DMS153 (cell line): ENCODE results near the gene LDLRAD4.
"Not testable (repeated sequence)": the region's sequence is repeated elsewhere in the genome, so short reads cannot be mapped to it uniquely, and the experiment has no call there.

Experiments used
- DNase-seq: peaks from one replicate; lab custom pipeline; 2025; lab: John Stamatoyannopoulos, UW

The LDLRAD4 gene

GRCh38 chr18:13638719-13639595 lies 420.4 kb downstream of the LDLRAD4 start:
- no peak for DNase-seq

DNA sequence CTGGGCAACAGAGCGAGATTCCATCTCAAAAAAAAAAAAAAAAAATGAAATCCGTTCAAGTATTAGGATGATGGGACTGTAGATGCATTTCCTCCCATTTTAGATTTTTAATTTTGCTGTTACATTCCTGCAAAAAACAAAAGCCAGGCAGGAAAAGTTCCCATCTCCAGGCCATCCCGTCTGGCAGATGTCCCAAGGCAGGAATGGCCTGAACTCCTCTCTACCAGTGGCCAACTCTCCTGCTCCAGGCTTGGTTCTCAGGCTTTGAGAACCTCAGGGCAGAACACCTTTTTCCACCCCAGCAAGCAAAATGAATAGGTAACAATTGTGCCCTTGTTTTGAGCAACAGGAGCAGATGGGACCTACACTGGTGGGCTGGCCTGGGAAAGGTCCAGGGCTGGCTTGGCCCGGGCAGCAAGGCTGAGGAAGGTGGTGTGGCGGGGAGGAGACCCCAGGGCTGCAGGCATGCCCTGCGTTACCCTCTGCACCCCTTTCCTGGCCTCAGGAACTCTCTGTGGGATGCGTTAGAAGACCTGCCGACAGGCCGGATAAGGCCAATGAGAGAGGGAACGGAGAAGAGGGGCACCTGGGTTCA lies 421.8 kb downstream of the LDLRAD4 start:
- no peak for DNase-seq

DNA sequence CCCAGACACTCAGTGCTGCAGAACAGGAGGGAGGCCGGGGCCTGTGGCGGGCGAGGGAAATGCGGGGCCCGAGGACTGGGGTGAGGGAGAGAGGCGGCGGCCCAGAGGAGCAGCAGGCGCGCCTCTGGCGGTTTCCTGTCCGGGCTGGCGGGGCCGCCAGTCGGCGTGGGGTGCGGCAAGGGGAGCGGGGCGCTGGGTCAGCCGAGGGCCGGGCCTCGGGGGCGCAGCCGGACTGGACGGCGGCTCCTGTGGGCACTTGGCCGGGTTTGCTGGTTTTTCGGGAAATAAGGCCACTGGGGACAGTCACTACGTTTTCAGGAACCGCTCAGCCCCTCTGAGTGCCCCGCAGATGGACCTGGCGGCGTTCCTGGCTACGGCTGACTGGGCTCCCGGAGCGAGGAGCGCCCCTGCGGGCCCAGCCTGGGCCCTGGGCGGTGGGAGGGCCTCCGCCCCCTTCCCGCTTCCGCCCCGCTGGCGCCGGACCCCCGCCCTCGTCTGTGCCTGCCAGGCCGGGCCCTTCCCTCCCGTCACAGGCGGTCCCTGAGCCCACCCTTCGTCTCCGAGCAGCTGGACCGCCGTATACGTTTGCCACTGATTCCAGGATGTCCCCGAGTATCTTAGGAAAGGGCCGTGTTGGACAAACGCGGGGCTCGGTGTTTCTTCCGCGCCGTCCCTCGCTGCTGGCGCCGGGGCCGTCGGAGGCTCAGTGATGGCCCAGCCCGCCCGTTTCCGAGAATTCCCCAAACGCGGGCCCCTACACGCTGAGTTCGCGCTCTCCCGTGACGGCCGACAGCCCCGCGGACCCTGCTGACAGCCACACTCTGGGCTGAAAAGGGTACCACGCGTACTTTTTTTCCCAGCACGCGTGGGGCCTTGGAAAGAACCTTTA lies 423.2 kb downstream of the LDLRAD4 start:
- DNase-seq, result no peak

DNA sequence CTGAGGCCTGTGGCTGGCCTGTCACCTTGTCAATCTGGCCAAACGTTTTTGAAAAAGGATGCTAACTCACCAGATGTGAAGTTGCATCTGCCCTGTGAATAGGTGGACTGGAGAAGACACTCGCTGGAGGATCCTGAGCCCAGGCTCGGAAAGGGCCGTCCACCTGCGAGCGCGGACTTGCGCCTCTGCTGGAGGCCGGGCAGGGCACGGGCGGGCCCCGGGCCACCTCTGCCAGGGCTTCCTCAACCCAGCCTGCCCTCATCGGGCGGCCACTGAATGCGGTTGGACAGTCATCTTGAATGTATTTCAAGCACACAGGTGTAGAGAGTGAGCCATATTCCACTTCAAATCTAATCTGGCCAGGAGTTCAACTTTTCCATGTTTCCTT lies 423.9 kb downstream of the LDLRAD4 start:
- no peak for DNase-seq

DNA sequence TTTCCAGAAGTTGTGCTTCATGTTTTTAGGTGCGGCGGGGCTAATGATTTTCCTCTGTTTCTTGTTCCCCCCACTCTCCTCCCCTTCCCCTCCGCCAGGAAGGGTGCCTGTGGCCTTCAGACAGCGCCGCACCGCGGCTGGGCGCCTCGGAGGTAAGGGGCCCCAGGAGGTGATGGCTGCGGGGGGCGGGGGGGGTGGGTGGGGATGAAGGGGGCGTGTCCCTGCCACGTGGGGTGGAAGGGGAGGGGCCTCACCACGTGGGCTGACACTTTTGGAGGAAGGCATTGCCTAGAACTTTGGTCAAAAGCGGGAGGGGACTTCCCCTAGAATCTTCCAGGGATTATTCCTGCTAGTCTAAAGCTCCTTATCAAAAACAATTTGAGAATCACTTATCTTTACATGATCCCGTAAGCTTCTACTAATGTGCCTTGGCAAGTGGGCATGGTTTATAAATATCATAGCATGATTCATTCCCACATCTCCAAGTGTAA lies 424.7 kb downstream of the LDLRAD4 start:
- DNase-seq, result no peak

GRCh38 chr18:13645093-13645492 lies 426.5 kb downstream of the LDLRAD4 start:
- no peak for DNase-seq

DNA sequence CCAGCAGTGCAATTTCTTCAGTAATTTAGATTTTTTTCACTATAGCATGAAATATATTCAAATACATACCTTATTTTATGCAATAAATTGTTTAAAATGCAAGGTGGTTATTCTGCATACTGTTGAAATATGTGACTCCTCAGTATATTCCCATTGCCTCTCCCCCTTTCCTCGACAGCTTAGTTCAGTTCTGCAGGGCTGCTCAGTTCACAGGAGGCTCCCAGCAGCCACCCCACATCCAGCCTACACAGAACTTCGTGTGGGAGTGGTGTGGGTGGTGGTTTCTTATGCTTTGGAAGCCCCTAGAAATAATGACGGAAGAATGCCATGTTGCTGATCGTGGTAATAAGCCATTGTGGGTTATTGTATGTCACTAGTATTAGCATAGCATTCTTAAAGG lies 428.1 kb downstream of the LDLRAD4 start:
- DNase-seq, result no peak

GRCh38 chr18:13647761-13648160 lies 429.2 kb downstream of the LDLRAD4 start:
- no peak for DNase-seq

- no peak for DNase-seq
Measured at GRCh38 chr18:13649397-13650390, 431.1 kb downstream of the LDLRAD4 start.

- DNase-seq, result no peak
Measured at GRCh38 chr18:13653746-13654433, 435.3 kb downstream of the LDLRAD4 start.

GRCh38 chr18:13657974-13658373 lies 439.4 kb downstream of the LDLRAD4 start:
- no peak for DNase-seq

DNA sequence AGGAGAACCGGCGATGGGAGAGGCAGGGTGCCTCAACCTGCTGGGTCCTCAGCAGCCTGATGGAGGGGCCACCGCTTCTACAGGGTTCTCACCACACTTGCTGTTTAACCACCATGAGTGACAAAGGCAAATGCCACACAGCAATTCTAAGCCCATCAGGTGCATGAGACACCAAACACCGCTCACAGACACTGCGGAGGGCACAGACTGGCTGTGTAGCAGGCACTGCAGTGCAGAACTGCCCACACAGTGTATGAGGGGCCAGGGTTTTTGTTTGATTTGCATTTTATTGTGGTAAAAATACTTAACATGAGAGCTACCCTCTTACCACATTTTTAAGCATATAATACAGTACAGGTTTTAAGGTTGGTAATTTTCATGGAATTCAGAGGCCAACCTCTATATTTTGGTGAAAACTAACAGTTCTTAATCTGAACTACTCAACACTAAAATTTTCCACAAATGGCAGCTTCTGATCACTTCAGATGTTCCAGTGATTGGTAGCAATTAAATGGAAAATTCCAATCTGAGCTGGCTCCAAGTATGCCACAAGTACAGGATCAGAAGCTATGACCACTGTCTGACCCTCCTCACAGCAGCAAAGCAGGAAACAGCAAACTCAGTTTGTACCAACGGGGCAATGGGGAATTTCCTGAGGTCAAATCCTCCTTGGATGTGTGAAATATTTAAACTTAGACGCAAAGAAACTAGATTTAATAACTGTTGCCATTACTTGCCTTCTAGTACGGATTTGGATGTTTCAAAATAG lies 440.1 kb downstream of the LDLRAD4 start:
- no peak for DNase-seq

DNA sequence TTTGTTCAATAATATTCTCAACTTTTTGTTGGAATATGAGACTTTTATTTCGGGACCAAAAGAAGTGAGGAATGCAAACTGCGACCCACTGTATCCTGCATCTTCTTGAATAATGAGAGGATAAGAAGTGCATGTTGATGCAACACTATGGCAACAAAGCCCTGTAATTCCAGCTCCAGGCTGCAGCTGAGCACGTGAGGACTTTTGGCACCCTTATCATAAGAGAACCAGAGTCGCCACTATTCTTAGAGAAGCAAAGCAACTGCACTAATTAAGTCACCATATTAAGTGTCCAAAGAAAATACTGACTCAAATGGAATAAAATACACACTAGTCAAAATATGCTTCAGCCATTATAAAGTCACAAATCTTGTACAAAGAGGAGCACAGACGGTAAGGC lies 441.9 kb downstream of the LDLRAD4 start:
- DNase-seq, result no peak

DNA sequence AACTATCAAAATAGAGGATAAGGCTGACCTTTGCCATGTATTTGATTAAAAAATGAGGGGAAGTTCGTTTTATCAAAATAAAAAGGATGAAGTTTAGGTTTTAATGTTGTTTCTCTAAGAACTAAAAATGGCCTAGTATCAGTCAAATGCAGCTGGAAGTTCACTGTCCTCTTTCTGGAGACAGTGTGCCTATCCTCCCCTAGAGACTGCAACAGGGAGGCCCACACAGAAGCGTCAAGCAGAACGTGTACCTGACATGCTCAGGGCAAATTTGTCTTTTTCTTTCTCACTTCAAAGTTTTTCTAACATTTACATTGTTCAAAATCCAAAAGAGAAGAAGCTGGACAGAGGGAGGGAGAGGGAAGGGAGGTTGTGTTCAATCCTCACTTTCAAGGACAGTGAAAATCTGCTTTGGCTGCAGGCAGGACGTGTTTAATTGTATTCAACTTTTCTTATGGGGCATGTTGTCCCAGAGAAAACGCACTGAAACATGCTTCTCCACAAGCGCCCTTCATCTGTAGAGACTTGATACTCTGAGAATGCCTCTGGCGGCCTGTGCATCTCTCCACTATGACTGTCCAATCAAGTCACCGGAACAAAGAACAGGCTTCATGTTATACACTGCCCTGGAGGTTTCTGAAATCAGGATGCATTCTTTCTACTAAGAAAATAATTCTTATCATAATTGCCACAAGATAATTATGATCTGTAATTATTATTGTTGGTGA lies 442.7 kb downstream of the LDLRAD4 start:
- DNase-seq, result no peak

GRCh38 chr18:13661779-13662256 lies 443.3 kb downstream of the LDLRAD4 start:
- DNase-seq, result no peak

GRCh38 chr18:13672657-13673056 lies 454.1 kb downstream of the LDLRAD4 start:
- DNase-seq, result no peak

- no peak for DNase-seq
Measured at GRCh38 chr18:13676471-13676870, 457.9 kb downstream of the LDLRAD4 start.

GRCh38 chr18:13677350-13677749 lies 458.8 kb downstream of the LDLRAD4 start:
- DNase-seq, result not testable (repeated sequence)

DNA sequence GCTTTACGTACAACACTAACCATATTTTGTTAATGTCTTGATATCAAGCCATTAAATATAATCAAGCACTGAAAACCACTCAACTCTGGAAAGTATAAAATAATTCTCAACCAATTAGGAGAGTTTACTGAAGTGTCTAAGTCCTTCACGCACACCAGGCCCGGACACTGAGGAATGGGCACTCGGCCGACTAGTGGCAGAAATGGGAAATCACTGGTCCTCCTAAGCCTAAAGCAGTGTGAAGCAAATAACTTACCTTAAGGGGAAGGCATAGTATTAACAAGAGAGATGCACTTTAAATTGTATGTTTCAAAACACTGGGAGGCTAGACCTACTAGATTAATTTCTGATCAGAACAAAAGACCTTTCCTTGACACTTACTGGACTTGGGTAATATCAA lies 462.1 kb downstream of the LDLRAD4 start:
- no peak for DNase-seq
